Erythroblast (primary cell): ENCODE data around the gene RGMA.

Source experiments
- GATA1 ChIP-seq: IDR thresholded peaks from 2 replicates; pipeline ENCODE4 v1.6.1; 2011; ENCODE audit warnings: low read depth, mild to moderate bottlenecking, control low read depth, low read length, moderate library complexity
- POLR2A ChIP-seq: IDR thresholded peaks from 2 replicates; pipeline ENCODE4 v1.6.1; 2011; ENCODE audit warnings: mild to moderate bottlenecking, low read length

DNA sequence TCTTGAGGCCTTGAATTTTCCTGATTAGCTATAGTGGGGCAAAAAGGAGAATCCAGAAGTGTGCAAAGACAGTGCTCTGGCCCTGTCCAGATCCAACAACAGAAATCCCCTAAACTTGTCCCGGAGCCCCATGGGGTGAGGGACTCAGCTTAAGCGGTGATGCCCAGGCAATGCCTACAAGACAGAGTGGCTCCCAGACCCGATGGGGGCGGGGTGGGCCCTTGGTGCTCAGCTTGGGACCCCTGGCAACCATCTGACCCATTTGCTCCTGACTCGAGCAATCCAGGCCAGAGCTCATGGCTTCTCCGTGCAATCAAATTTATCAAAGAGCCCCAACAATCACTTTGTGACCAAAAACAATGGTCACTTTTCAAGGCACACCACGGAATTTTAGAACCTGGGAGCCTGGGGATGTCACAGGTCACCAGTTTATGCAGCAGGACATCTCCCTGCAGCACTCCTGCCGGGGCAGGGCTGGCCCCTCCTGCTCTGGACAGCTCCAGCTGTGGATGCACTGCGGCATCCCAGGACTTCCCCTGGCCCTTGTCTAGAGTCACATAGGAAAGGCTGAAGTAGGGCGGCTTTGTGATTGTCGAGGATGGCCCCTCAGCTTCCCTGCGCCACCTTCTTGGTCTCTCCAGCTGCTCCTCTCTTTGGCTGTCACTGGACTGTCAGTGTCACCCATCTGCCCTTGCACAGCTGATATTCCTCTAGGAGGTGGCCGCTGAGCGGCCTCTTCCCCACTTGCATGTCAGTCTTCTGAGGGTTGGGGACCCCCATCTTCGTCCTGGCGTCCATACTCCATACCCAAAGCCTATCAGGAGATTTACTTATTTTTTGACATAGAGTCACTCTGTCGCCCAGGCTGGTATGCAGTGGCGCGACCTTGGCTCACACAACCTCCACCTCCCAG lies 28.4 kb downstream of the RGMA start:
- TF ChIP-seq POLR2A (no peak), GATA1 (no peak)
